ENCODE results near the gene ASPHD2.

ASPHD2 gene

DNA sequence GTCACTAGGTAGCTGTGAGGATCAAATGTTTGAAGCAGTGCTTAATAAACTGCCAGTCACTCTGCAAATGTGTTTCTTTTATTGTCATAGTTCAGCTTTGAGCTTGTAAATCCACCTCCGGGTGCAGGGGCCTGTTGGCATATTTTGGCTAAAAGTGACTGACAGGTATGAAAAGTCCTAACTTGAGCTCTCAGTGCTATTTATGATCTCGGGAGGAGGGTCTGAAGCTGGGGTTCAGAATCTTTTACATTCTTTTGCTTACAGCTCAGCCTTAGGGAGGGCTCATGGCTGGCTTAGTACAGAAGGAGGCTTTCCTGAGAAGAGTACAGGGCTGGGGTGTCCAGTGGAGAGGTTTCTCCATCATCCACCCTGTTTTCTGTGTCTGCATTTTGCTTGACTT lies 1.5 kb downstream of the ASPHD2 start:
- TF ChIP-seq, protein P1, sequence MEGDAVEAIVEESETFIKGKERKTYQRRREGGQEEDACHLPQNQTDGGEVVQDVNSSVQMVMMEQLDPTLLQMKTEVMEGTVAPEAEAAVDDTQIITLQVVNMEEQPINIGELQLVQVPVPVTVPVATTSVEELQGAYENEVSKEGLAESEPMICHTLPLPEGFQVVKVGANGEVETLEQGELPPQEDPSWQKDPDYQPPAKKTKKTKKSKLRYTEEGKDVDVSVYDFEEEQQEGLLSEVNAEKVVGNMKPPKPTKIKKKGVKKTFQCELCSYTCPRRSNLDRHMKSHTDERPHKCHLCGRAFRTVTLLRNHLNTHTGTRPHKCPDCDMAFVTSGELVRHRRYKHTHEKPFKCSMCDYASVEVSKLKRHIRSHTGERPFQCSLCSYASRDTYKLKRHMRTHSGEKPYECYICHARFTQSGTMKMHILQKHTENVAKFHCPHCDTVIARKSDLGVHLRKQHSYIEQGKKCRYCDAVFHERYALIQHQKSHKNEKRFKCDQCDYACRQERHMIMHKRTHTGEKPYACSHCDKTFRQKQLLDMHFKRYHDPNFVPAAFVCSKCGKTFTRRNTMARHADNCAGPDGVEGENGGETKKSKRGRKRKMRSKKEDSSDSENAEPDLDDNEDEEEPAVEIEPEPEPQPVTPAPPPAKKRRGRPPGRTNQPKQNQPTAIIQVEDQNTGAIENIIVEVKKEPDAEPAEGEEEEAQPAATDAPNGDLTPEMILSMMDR (IDR thresholded peaks at IDR 0.05; ENCODE audit: low read depth, low read length): no peak
- no peak overlapping the region for H3K4me3 ChIP-seq (replicated peaks in 1 of 2; ENCODE audit: low read depth in 2 of 2, low read length in 2 of 2)
- DNase-seq (ENCODE audit: low read depth in 2 of 2): no peak

DNA sequence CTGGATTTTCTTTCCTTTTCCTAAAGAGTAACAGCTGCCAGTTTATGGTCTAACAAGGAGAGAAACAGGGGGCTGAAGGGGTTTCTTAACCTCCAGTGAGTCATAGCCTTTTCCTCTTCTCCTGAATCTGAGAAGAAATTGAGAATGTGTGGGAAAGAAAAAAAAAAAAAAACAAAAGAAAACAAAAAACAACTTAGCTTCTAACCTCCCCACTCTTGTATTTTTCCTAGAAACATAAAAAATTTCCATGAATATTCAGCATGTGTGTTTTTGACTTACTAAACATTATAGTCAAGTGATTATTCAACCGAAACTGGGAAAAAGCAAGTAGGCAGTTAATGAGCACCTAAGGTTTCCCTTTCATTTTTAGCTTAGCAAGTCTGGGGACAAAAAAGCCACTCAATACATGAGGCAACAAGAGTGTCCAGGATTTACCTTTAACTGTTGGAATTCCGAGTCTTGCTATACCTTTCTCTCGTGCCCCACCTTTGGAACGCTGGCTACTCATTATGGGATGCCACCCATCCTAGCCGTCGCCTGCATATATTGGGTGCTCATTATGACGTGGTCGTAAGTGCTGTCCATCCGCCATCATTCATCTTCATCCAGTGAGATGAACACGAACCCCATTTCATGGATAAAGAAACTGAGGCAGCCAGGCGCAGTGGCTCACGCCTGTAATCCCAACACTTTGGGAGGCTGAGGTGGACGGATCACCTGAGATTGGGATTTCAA lies 2.4 kb downstream of the ASPHD2 start:
- peak in 1 of 2 donors; percentile 21 for DNase-seq (ENCODE audit: low read depth in 2 of 2)
- TF ChIP-seq, protein P1 (IDR thresholded peaks at IDR 0.05; ENCODE audit: low read depth, low read length): no peak
- H3K4me3 ChIP-seq (replicated peaks in 1 of 2; ENCODE audit: low read depth in 2 of 2, low read length in 2 of 2): no peak overlapping the region

DNA sequence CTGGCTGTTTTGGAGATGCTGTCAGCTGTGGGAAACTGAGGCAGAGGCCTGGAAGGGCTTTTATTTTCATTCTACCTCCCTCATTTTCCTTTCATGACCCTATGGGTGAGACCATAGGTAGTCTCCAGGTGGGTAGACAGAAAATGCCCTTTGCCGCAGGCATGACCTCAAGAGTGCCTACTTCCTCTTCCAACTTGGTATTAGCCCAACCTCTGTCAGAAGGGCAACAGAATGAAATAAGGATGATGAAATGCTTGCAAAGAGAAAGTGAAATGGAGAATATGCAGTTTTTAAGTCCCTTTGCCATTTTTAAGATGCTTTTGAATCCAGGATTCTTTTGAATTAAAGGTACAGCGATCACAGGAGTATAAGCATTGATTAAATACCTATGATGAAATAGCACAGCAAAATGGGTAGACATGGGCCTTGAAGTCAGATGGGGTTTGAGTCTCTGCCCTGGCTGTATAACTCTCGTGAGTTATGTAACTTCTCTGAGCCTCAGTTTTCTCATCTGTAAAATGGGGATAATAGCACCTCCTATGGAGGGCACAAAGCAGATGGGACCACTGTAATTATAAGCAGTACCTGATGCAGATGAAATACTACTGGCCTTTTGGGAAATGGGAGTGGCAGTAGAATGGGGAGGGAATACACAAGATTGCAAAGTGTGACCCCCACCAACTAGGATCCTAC lies 3.7 kb downstream of the ASPHD2 start:
- TF ChIP-seq, protein P1 (IDR thresholded peaks at IDR 0.05; ENCODE audit: low read depth, low read length): no peak
- no peak for DNase-seq (ENCODE audit: low read depth in 2 of 2)
- H3K4me3 ChIP-seq (replicated peaks in 1 of 2; ENCODE audit: low read depth in 2 of 2, low read length in 2 of 2): no peak overlapping the region

DNA sequence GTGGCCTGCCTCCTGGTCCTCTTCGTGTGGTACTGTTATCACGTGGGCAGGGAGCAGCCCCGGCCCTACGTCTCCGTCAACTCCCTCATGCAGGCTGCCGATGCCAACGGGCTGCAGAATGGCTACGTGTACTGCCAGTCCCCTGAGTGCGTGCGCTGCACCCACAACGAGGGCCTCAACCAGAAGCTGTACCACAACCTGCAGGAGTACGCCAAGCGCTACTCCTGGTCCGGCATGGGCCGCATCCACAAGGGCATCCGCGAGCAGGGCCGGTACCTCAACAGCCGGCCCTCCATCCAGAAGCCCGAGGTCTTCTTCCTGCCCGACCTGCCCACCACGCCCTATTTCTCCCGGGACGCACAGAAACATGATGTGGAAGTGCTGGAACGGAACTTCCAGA lies 4.7 kb downstream of the ASPHD2 start:
- no peak for DNase-seq (ENCODE audit: low read depth in 2 of 2)
- no peak overlapping the region for H3K4me3 ChIP-seq (replicated peaks in 1 of 2; ENCODE audit: low read depth in 2 of 2, low read length in 2 of 2)
- TF ChIP-seq, protein P1 (IDR thresholded peaks at IDR 0.05; ENCODE audit: low read depth, low read length): no peak

- DNase-seq (ENCODE audit: low read depth in 2 of 2): no peak
- H3K4me3 ChIP-seq (replicated peaks in 1 of 2; ENCODE audit: low read depth in 2 of 2, low read length in 2 of 2): no peak overlapping the region
- TF ChIP-seq, protein P1 (IDR thresholded peaks at IDR 0.05; ENCODE audit: low read depth, low read length): no peak
These were observed 6.5 kb downstream of the ASPHD2 start for GRCh38 chr22:26435327-26436093.

GRCh38 chr22:26436903-26437515 lies 7.9 kb downstream of the ASPHD2 start:
- DNase-seq (ENCODE audit: low read depth in 2 of 2): peak in 1 of 2 donors; percentile 24
- TF ChIP-seq, protein P1 (IDR thresholded peaks at IDR 0.05; ENCODE audit: low read depth, low read length): no peak
- H3K4me3 ChIP-seq (replicated peaks in 1 of 2; ENCODE audit: low read depth in 2 of 2, low read length in 2 of 2): no peak overlapping the region
